ENCODE results near the gene FLNB. TPM values are rescaled to one million over a fixed set of nuclear protein-coding genes. Genes with fewer than 3 reads are reported as not detected.
A peak's percentile ranks its signal among the peaks of the same experiment; 100 is the strongest.

Gene FLNB
- total RNA-seq, 1 donor from 2014 or later: 521 TPM

DNA sequence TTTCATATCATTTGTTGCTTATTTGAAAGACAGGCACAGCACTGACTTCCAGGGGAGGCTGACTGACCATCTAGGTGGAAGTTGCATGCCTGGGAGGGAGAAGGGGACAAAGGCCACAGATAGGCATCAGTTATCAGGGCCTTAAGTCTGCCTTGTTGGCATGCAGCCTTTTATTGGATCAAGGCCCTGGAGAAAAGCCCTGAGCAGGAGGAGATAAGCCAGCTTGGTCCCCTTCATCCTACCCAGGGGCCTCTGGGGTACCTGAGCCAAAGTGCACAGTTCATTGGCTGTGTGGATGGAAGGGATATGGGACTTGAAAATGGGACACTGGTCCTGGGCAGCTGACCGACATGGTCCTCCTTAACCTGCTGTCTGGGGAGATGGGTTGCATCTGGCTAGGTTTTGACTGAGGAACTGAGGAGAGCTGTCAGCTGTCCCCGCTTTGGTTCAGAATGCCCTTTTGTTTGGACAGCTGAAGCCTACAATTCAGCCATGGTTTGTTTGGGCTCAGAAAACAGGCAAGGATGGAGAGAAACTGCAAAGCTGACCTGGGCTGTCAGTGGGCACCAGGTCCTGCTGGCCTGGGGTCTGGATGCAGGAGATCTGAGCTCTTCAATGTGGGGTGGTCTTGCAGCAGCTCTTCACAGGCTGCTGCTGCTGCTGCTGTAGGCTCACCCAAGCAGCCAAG, 60.0 kb downstream of the FLNB start:
- Histone ChIP-seq H3K79me2 (ENCODE audit: insufficient read depth, low read length) (peaks cover 91% of the 10 kb centered on the region), H3K27me3 (ENCODE audit: insufficient read depth, low read length) (no peaks in the 10 kb centered on the region), H3K36me3 (ENCODE audit: insufficient read depth, low read length) (no peaks in the 10 kb centered on the region), H2AFZ (ENCODE audit: low read depth, low read length) (no peak overlapping the region), H3K27ac (ENCODE audit: low read depth, low read length) (no peak overlapping the region), H4K20me1 (ENCODE audit: insufficient read depth, low read length) (peaks cover 77% of the 10 kb centered on the region), H3K4me3 (ENCODE audit: insufficient read depth, low read depth, low read length) (no peak overlapping the region), H3K4me2 (ENCODE audit: low read length) (no peak overlapping the region), H3K9ac (ENCODE audit: low read length) (no peak overlapping the region), H3K9me3 (ENCODE audit: insufficient read depth, low read depth, low read length) (no peaks in the 10 kb centered on the region), H3K4me1 (ENCODE audit: insufficient read depth, low read length) (peaks cover 52% of the 10 kb centered on the region)
- TF ChIP-seq EZH2 (IDR thresholded peaks at IDR 0.05; ENCODE audit: insufficient read depth, low read length): no peak
- TF ChIP-seq, protein P1, sequence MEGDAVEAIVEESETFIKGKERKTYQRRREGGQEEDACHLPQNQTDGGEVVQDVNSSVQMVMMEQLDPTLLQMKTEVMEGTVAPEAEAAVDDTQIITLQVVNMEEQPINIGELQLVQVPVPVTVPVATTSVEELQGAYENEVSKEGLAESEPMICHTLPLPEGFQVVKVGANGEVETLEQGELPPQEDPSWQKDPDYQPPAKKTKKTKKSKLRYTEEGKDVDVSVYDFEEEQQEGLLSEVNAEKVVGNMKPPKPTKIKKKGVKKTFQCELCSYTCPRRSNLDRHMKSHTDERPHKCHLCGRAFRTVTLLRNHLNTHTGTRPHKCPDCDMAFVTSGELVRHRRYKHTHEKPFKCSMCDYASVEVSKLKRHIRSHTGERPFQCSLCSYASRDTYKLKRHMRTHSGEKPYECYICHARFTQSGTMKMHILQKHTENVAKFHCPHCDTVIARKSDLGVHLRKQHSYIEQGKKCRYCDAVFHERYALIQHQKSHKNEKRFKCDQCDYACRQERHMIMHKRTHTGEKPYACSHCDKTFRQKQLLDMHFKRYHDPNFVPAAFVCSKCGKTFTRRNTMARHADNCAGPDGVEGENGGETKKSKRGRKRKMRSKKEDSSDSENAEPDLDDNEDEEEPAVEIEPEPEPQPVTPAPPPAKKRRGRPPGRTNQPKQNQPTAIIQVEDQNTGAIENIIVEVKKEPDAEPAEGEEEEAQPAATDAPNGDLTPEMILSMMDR (IDR thresholded peaks at IDR 0.05; ENCODE audit: insufficient read depth, low read depth, low read length): no peak
- peak overlapping the region; percentile 47 for H3K27ac Mint-ChIP-seq (ENCODE audit: unreplicated experiment)
- peak overlapping the region; percentile 57 for H3K4me3 Mint-ChIP-seq (ENCODE audit: unreplicated experiment)
- no peaks in the 10 kb centered on the region for H3K9me3 Mint-ChIP-seq (ENCODE audit: unreplicated experiment)
- H3K4me1 Mint-ChIP-seq (ENCODE audit: low read depth, unreplicated experiment): peaks cover 71% of the 10 kb centered on the region
- FAIRE-seq: no peak
- peaks cover 8% of the 10 kb centered on the region for H3K36me3 Mint-ChIP-seq (ENCODE audit: low read depth, unreplicated experiment)
- H3K27me3 Mint-ChIP-seq (ENCODE audit: low read depth, unreplicated experiment): no peaks in the 10 kb centered on the region
- DNase-seq (ENCODE audit: low read depth): no peak

DNA sequence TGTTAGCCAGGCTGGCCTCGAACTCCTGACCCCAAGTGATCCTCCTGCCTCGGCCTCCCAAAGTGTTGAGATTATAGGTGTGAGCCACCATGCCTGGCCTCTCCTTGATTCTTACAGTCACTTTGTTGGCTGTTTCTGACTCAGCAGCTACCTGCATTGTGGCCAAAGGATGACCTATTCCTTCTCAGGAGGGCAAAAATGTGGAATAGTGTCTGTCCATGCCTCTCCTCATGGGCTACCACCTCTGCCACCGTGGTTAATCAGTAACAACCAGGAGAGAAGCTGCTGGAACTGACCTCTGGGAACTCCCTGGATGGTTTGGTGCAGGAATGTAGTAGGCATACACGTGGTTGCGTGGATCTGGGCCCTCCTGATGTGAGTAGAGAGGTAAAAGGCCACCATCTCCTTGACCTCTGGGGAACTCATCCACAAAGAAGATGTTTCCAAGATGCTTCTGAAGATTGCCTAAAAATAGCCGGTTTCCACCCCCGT, 63.3 kb downstream of the FLNB start:
- H3K27ac ChIP-seq (ENCODE audit: low read depth, low read length): peak overlapping the region; percentile 24
- TF ChIP-seq EZH2 (IDR thresholded peaks at IDR 0.05; ENCODE audit: insufficient read depth, low read length): no peak
- TF ChIP-seq, protein P1 (IDR thresholded peaks at IDR 0.05; ENCODE audit: insufficient read depth, low read depth, low read length): no peak
- FAIRE-seq (no peak), DNase-seq (ENCODE audit: low read depth) (no peak)
- H3K79me2 ChIP-seq (ENCODE audit: insufficient read depth, low read length): peaks cover 91% of the 10 kb centered on the region
- H3K9me3 ChIP-seq (ENCODE audit: insufficient read depth, low read depth, low read length): no peaks in the 10 kb centered on the region
- H3K36me3 ChIP-seq (ENCODE audit: insufficient read depth, low read length): no peaks in the 10 kb centered on the region
- H2AFZ ChIP-seq (ENCODE audit: low read depth, low read length): no peak overlapping the region
- H3K4me3 Mint-ChIP-seq (ENCODE audit: unreplicated experiment): no peak overlapping the region
- no peak overlapping the region for H3K9ac ChIP-seq (ENCODE audit: low read length)
- H3K4me3 ChIP-seq (ENCODE audit: insufficient read depth, low read depth, low read length): no peak overlapping the region
- H3K4me1 Mint-ChIP-seq (ENCODE audit: low read depth, unreplicated experiment): peaks cover 72% of the 10 kb centered on the region
- H3K27me3 ChIP-seq (ENCODE audit: insufficient read depth, low read length): no peaks in the 10 kb centered on the region
- peaks cover 16% of the 10 kb centered on the region for H3K36me3 Mint-ChIP-seq (ENCODE audit: low read depth, unreplicated experiment)
- H3K9me3 Mint-ChIP-seq (ENCODE audit: unreplicated experiment): no peaks in the 10 kb centered on the region
- peaks cover 28% of the 10 kb centered on the region for H3K4me1 ChIP-seq (ENCODE audit: insufficient read depth, low read length)
- H3K27ac Mint-ChIP-seq (ENCODE audit: unreplicated experiment): peak overlapping the region; percentile 14
- peak overlapping the region; percentile 58 for H3K4me2 ChIP-seq (ENCODE audit: low read length)
- H3K27me3 Mint-ChIP-seq (ENCODE audit: low read depth, unreplicated experiment): no peaks in the 10 kb centered on the region
- H4K20me1 ChIP-seq (ENCODE audit: insufficient read depth, low read length): peaks cover 91% of the 10 kb centered on the region
